HCT116 (cell line): Measurements from ENCODE around the gene TAS2R41. TPM values are rescaled to one million over a fixed set of nuclear protein-coding genes. Genes with fewer than 3 reads are reported as not detected.

Experiments used
- ATAC-seq: fragments of 200-7000 bp; cut with Tn5 transposase; 2 replicates; pipeline ENCODE4 v1.9.1; 2020; ENCODE audit warnings: mild to moderate bottlenecking, moderate library complexity
- BruUV-seq: library from RNA; stranded (reverse); fragments of 400-500 nt; replicated peaks from 2 replicates; lab custom pipeline; 2021; lab: Mats Ljungman, UMichigan
- CTCF ChIA-PET: fragments of 300-600 bp; sonication (Branson Sonifier 250); formaldehyde crosslinking; loops from one replicate; lab custom pipeline; 2021; ENCODE audit warnings: antibody characterized with exemption; lab: Charles Lee
- POLR2A ChIA-PET: fragments of 300-600, 350-600 bp; sonication (Branson Sonifier 250); formaldehyde crosslinking; loops from one replicate; lab custom pipeline; 2021; ENCODE audit warnings: antibody characterized with exemption; lab: Charles Lee
- RAD21 ChIA-PET, 2 experiments: fragments of 300-600 bp; sonication (Branson Sonifier 250); formaldehyde crosslinking; loops; one replicate each; lab custom pipeline; 2023; ENCODE audit warnings: low total read pairs in 2 of 2; ENCODE audit not compliant: uncharacterized antibody in 2 of 2, unreplicated experiment in 2 of 2, low non-redundant PET in 1 of 2; lab: Charles Lee
- DNase-seq: peaks from one replicate; pipeline ENCODE4 v3.0.0-alpha.2; 2010; ENCODE audit warnings: low read depth, low spot score
- H2AFZ ChIP-seq: fragments of 200-600 bp; shearing (Covaris generic), sonication (generic); 2 replicates; pipeline ENCODE4 v1.6.1; 2017; ENCODE audit warnings: low read depth, mixed run types, mixed read lengths, antibody characterized with exemption, low read length; ENCODE audit not compliant: poor library complexity, severe bottlenecking
- H3K27ac ChIP-seq: 2 replicates; pipeline ENCODE4 v1.5.1; 2012; ENCODE audit warnings: low read depth, low read length
- H3K27me3 ChIP-seq: fragments of 200-600 bp; sonication (generic); 2 replicates; pipeline ENCODE4 v1.6.1; 2016; ENCODE audit warnings: mixed run types, low read length, mixed read lengths; ENCODE audit not compliant: insufficient read depth
- H3K36me3 ChIP-seq, 2 experiments: fragments of 200-500 bp in 1 of 2; fragments of 200-600 bp in 1 of 2; sonication (Bioruptor generic) in 1 of 2; sonication (generic) in 1 of 2; 2 replicates each; pipeline versions ENCODE4 v1.5.1 to v1.6.1; 2014 to 2016; ENCODE audit warnings: low read length in 2 of 2, inconsistent platforms in 1 of 2, mixed read lengths in 1 of 2, mixed run types in 1 of 2; ENCODE audit not compliant: insufficient read depth in 2 of 2, control insufficient read depth in 1 of 2
- H3K4me1 ChIP-seq, 2 experiments: fragments of 200-600 bp in 1 of 2; sonication (generic) in 1 of 2; 2 replicates each; pipeline versions ENCODE4 v1.5.1 to v1.6.1; 2012 to 2017; ENCODE audit warnings: low read length in 2 of 2, inconsistent platforms in 1 of 2, mild to moderate bottlenecking in 1 of 2, mixed read lengths in 1 of 2, mixed run types in 1 of 2, moderate library complexity in 1 of 2; ENCODE audit not compliant: insufficient read depth in 2 of 2, control insufficient read depth in 1 of 2
- H3K4me2 ChIP-seq: fragments of 200-600 bp; sonication (generic); 2 replicates; pipeline ENCODE4 v1.6.1; 2017; ENCODE audit warnings: mixed run types, low read length, mixed read lengths
- H3K4me3 ChIP-seq, 2 experiments: fragments of 200-600 bp in 1 of 2; sonication (generic) in 1 of 2; replicated peaks in 1 of 2; 2 replicates each; pipeline ENCODE4 v1.5.1; 2011 to 2016; ENCODE audit warnings: low read length in 2 of 2, control low read depth in 1 of 2, low read depth in 1 of 2, mild to moderate bottlenecking in 1 of 2, mixed read lengths in 1 of 2, mixed run types in 1 of 2
- H3K79me2 ChIP-seq: fragments of 200-600 bp; sonication (generic); 2 replicates; pipeline ENCODE4 v1.6.1; 2017; ENCODE audit warnings: mild to moderate bottlenecking, mixed run types, low read length, moderate library complexity, mixed read lengths; ENCODE audit not compliant: insufficient read depth
- H3K9ac ChIP-seq: fragments of 200-600 bp; sonication (generic); 2 replicates; pipeline ENCODE4 v1.6.1; 2016; ENCODE audit warnings: low read length, mixed read lengths
- H3K9me2 ChIP-seq: fragments of 200-600 bp; sonication (generic), shearing (Covaris generic); 2 replicates; pipeline ENCODE4 v1.6.1; 2017; ENCODE audit warnings: mixed run types, mild to moderate bottlenecking, moderate library complexity; ENCODE audit not compliant: insufficient read depth
- H3K9me3 ChIP-seq, 2 experiments: fragments of 200-500 bp in 1 of 2; fragments of 200-600 bp in 1 of 2; sonication (Bioruptor generic) in 1 of 2; sonication (generic) in 1 of 2; 2 replicates each; pipeline ENCODE4 v1.6.1; 2014 to 2017; ENCODE audit warnings: low read length in 2 of 2, mixed read lengths in 2 of 2, inconsistent platforms in 1 of 2, low read depth in 1 of 2, mild to moderate bottlenecking in 1 of 2, mixed run types in 1 of 2, moderate library complexity in 1 of 2; ENCODE audit not compliant: control insufficient read depth in 1 of 2, insufficient read depth in 1 of 2
- H4K20me1 ChIP-seq: fragments of 200-600 bp; sonication (generic), shearing (Covaris generic); 2 replicates; pipeline ENCODE4 v1.6.1; 2017; ENCODE audit warnings: mixed run types, mild to moderate bottlenecking, moderate library complexity; ENCODE audit not compliant: insufficient read depth
- CBX3 ChIP-seq: IDR thresholded peaks from 2 replicates; pipeline ENCODE4 v1.6.1; 2012; ENCODE audit warnings: low read depth
- CEBPB ChIP-seq: IDR thresholded peaks from 2 replicates; pipeline ENCODE4 v1.6.1; 2012; ENCODE audit warnings: low read depth
- CTCF ChIP-seq, 3 experiments: fragments of 200-600 bp in 1 of 3; sonication (generic) in 1 of 3; IDR thresholded peaks in 2 of 3; conservative IDR thresholded peaks in 1 of 3; 2 replicates each; pipeline ENCODE4 v1.5.1; 2012 to 2017; ENCODE audit warnings: low read depth in 2 of 3, low read length in 2 of 3, antibody characterized with exemption in 1 of 3, borderline replicate concordance in 1 of 3, control low read depth in 1 of 3, mild to moderate bottlenecking in 1 of 3, mixed read lengths in 1 of 3, mixed run types in 1 of 3, moderate library complexity in 1 of 3; ENCODE audit not compliant: insufficient read depth in 1 of 3
- EGR1 ChIP-seq: IDR thresholded peaks from 2 replicates; pipeline ENCODE4 v1.6.1; 2012; ENCODE audit warnings: low read depth
- ELF1 ChIP-seq: IDR thresholded peaks from 2 replicates; pipeline ENCODE4 v1.6.1; 2012; ENCODE audit warnings: low read depth, borderline replicate concordance
- EZH2 ChIP-seq: fragments of 200-600 bp; sonication (generic); IDR thresholded peaks from 2 replicates; pipeline ENCODE4 v1.6.1; 2017; ENCODE audit warnings: antibody characterized with exemption, mixed run types
- EZH2phosphoT487 ChIP-seq: fragments of 200-600 bp; IDR thresholded peaks from 2 replicates; pipeline ENCODE4 v1.6.1; 2018; ENCODE audit warnings: antibody characterized with exemption, borderline replicate concordance
- FOSL1 ChIP-seq: IDR thresholded peaks from 2 replicates; pipeline ENCODE4 v1.6.1; 2012; ENCODE audit warnings: low read depth
- JUND ChIP-seq: IDR thresholded peaks from 2 replicates; pipeline ENCODE4 v1.6.1; 2012
- MAX ChIP-seq: IDR thresholded peaks from 2 replicates; pipeline ENCODE4 v1.6.1; 2012
- POLR2AphosphoS5 ChIP-seq: IDR thresholded peaks from 2 replicates; pipeline ENCODE4 v1.6.1; 2011; ENCODE audit warnings: mild to moderate bottlenecking, low read depth, low read length, moderate library complexity
- REST ChIP-seq: IDR thresholded peaks from 2 replicates; pipeline ENCODE4 v1.6.1; 2012; ENCODE audit warnings: low read depth
- SIN3A ChIP-seq: IDR thresholded peaks from 2 replicates; pipeline ENCODE4 v1.6.1; 2012; ENCODE audit warnings: low read depth
- SP1 ChIP-seq: IDR thresholded peaks from 2 replicates; pipeline ENCODE4 v1.6.1; 2012; ENCODE audit warnings: low read depth
- TCF7L2 ChIP-seq: IDR thresholded peaks from 2 replicates; pipeline ENCODE4 v1.7.0; 2011; ENCODE audit warnings: borderline replicate concordance, inconsistent platforms; ENCODE audit not compliant: insufficient read depth, insufficient read length; ENCODE audit errors: extremely low read depth
- ZNF274 ChIP-seq: fragments of 200-500 bp; sonication (Bioruptor generic); IDR thresholded peaks from 2 replicates; pipeline ENCODE4 v1.6.1; 2014; ENCODE audit warnings: mild to moderate bottlenecking, low read depth, low read length, inconsistent platforms
- intact Hi-C: fragments of 100-400 bp; cut with micrococcal nuclease; formaldehyde crosslinking; loops from 2 replicates; pipeline ENCODE4 v1.10.0; 2022
- total RNA-seq: library from RNA; stranded (reverse); gene quantifications from one replicate; pipeline ENCODE4 v1.2.1, GENCODE V29; 2021; ENCODE audit not compliant: unreplicated experiment

Gene TAS2R41
- total RNA-seq, 1 experiment from 2014 or later = not detected

- Histone ChIP-seq H3K9ac (no peak overlapping the region), H3K9me2 (no peaks in the 10 kb centered on the region), H3K9me3 (no peaks in the 10 kb centered on the region), H3K27ac (no peak overlapping the region), H4K20me1 (no peaks in the 10 kb centered on the region), H3K4me2 (no peak overlapping the region), H3K4me1 (peaks cover 0 to 12% of the 10 kb centered on the region in 2 experiments; a peak in 2 of 4 replicates), H3K4me3 (no peak overlapping the region), H3K36me3 (no peaks in the 10 kb centered on the region), H2AFZ (no peak overlapping the region), H3K27me3 (no peaks in the 10 kb centered on the region), H3K79me2 (no peaks in the 10 kb centered on the region)
- no TSS peak for BruUV-seq
- ChIA-PET CTCF (no interaction called here), POLR2A (no interaction called here), RAD21 (no interaction called here)
- TF ChIP-seq EZH2 (no peak), SP1 (no peak), SIN3A (no peak), ELF1 (no peak), FOSL1 (no peak), CTCF (IDR thresholded peaks at IDR 0.05 in 2 of 3, conservative IDR thresholded peaks at IDR 0.05 in 1 of 3; ENCODE audit: borderline replicate concordance in 1 of 3, insufficient read depth in 1 of 3, low read depth in 2 of 3, low read length in 2 of 3) (no peak), MAX (no peak), JUND (no peak), CEBPB (no peak), EZH2phosphoT487 (no peak), ZNF274 (no peak), POLR2AphosphoS5 (no peak), TCF7L2 (no peak), REST (no peak), CBX3 (no peak), EGR1 (no peak)
- ATAC-seq (no peak), DNase-seq (no peak)
- intact Hi-C loops = no loop called here
Measured at GRCh38 chr7:143431109-143431508, 46.6 kb upstream of the TAS2R41 start.
